Activated CD8-positive, alpha-beta T cell treated with anti-CD3 and anti-CD28 coated beads for 36 hours (primary cell): Measurements from ENCODE around the gene PGF. TPM values are rescaled to one million over a fixed set of nuclear protein-coding genes. Genes with fewer than 3 reads are reported as not detected.

Experiments used
- ATAC-seq: fragments of 200-7000 bp; cut with Tn5 transposase; one replicate; pipeline ENCODE4 v1.10.0; 2021; ENCODE audit warnings: mild to moderate bottlenecking, moderate library complexity
- CTCF ChIA-PET: fragments of 350-600 bp; sonication (Branson Sonifier 250); formaldehyde crosslinking; loops from one replicate; lab custom pipeline; 2021; ENCODE audit warnings: antibody characterized with exemption; lab: Charles Lee
- POLR2A ChIA-PET: fragments of 350-600 bp; sonication (Branson Sonifier 250); formaldehyde crosslinking; loops from one replicate; lab custom pipeline; 2021; ENCODE audit warnings: antibody characterized with exemption; lab: Charles Lee
- DNase-seq: peaks from one replicate; pipeline ENCODE4 v3.0.0-alpha.2; 2020
- H3K27ac Mint-ChIP-seq: one replicate; pipeline ENCODE4 v1.8.0; 2021; ENCODE audit warnings: mild to moderate bottlenecking, mixed read lengths
- H3K27me3 Mint-ChIP-seq: one replicate; pipeline ENCODE4 v1.8.0; 2021; ENCODE audit warnings: mixed read lengths
- H3K36me3 Mint-ChIP-seq: one replicate; pipeline ENCODE4 v1.8.0; 2021; ENCODE audit warnings: low read depth, mixed read lengths
- H3K4me1 Mint-ChIP-seq: one replicate; pipeline ENCODE4 v1.8.0; 2021; ENCODE audit warnings: low read depth, mixed read lengths
- H3K4me3 Mint-ChIP-seq: one replicate; pipeline ENCODE4 v1.8.0; 2021; ENCODE audit warnings: mild to moderate bottlenecking, moderate library complexity, mixed read lengths
- H3K9me3 Mint-ChIP-seq: one replicate; pipeline ENCODE4 v1.8.0; 2021; ENCODE audit warnings: mixed read lengths
- CTCF ChIP-seq: fragments of 200-600 bp; IDR thresholded peaks from one replicate; pipeline ENCODE4 v1.8.0; 2022; ENCODE audit warnings: antibody characterized with exemption, mild to moderate bottlenecking
- intact Hi-C: fragments of 100-400 bp; cut with micrococcal nuclease; formaldehyde crosslinking; loops from one replicate; pipeline ENCODE4 v1.10.0; 2022
- total RNA-seq, 2 experiments: library from RNA; stranded (reverse); gene quantifications; one replicate each; pipeline ENCODE4 v1.2.3, GENCODE V29; 2021

The PGF gene
- total RNA-seq, 2 experiments from 2014 or later: 0.27 to 0.45 TPM

DNA sequence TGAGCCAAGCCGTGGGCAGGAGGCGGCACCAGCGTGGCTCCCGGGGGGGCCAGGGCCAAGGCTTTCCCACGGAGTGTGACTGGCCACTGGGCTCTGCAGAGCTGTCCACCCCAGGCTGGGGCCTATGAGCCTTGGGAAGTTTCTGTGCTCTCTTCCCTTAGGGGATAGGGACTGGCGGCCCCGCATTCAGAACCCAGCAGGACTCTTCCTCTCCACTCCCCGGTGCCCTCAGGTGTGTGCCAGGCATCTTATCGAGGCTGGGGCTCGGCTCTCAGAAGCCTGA, 29.6 kb upstream of the PGF start:
- Mint-ChIP-seq H3K27ac (no peak overlapping the region), H3K4me3 (no peak overlapping the region), H3K27me3 (no peaks in the 10 kb centered on the region), H3K4me1 (no peaks in the 10 kb centered on the region), H3K36me3 (no peaks in the 10 kb centered on the region), H3K9me3 (no peaks in the 10 kb centered on the region)
- TF ChIP-seq CTCF: no peak
- intact Hi-C loops: no loop called here
- no peak for DNase-seq
- CTCF ChIA-PET: interaction anchor here (1.3 to 1.9 kb wide), 2 partner anchors 39 to 103 kb away, joined by 4 to 5 read pairs; no protein-coding TSS in a partner anchor
- no peak for ATAC-seq
- POLR2A ChIA-PET: interaction anchor here (1.9 kb wide), 1 partner anchor 18 kb away, joined by 8 read pairs; the partner anchor contains the start of gene EIF2B2

DNA sequence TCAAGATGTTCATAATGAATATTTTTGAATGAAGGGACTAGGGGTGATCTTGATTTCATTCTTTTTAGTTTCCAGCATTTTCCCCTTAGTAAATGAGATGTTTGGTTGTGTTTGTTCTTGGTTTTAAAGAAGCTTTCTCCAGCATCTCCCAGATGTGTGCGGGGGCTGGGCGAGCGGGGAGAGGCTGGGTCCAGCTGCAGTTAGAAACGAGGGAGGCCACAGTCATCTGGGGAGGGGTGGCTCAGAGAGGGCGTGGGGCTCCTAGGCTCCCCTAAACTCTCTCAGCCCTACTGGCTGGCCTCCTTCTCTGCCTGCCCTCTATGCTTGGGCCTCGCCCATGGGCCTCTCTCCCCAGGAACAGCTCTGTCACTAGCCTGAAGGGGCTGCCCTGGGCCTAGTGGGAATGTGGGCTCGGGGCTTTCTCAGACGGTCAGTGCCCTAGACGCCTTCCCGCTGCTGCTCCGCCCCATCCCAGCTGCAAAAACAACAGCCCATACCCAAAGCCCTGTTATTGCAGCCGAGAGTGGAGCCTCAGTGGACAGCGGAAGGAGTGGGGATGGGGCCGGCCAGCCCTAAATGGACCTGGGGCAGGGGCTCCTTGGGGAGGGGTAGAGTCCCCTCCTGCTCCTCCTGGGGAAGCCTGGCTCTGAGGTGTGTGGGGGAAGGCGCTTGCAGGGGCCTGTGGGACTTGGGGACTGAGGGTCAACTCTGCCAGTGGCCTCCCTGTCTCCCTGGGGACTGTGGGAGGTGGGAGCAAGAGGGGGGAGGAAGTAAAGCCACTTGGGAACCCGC, 29.0 kb upstream of the PGF start:
- no peak for TF ChIP-seq CTCF
- no peaks in the 10 kb centered on the region for H3K4me1 Mint-ChIP-seq
- DNase-seq: no peak

DNA sequence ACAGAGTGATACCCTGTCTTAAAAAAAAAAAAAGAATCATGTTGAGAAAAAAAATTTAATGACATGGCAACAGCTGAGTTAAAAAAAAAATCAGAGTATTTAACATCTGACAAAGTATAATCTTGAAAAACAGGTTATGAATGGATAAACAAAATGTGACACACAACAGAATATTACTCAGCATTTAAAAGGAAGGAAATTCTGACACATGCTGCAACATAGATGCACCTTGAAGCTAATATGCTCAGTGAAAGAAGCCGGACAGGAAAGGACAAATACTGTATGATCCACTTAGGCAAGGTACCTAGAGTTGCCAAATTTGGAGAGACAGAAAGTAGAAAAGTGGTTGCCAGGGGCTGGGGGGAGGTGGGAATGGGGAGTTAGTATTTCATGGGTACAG, 27.9 kb upstream of the PGF start:
- TF ChIP-seq CTCF: no peak
- intact Hi-C loops: no loop called here
- Mint-ChIP-seq H3K4me1 (no peaks in the 10 kb centered on the region), H3K9me3 (no peaks in the 10 kb centered on the region), H3K36me3 (no peaks in the 10 kb centered on the region), H3K4me3 (no peak overlapping the region), H3K27ac (no peak overlapping the region), H3K27me3 (no peaks in the 10 kb centered on the region)
- CTCF ChIA-PET: no interaction called here
- ATAC-seq (no peak), DNase-seq (no peak)
- POLR2A ChIA-PET: no interaction called here

More for the DNA sequence above, 29.0 kb upstream of the PGF start:
- ChIA-PET CTCF (interaction anchor here (1.3 kb wide), 1 partner anchor 38 kb away, joined by 4 read pairs; no protein-coding TSS in a partner anchor), POLR2A (interaction anchor here (1.9 kb wide), 1 partner anchor 19 kb away, joined by 8 read pairs; the partner anchor contains the start of gene EIF2B2)
- Mint-ChIP-seq H3K36me3 (no peaks in the 10 kb centered on the region), H3K27ac (no peak overlapping the region), H3K27me3 (no peaks in the 10 kb centered on the region), H3K4me3 (no peak overlapping the region), H3K9me3 (no peaks in the 10 kb centered on the region)
- intact Hi-C loops: no loop called here
- no peak for ATAC-seq

DNA sequence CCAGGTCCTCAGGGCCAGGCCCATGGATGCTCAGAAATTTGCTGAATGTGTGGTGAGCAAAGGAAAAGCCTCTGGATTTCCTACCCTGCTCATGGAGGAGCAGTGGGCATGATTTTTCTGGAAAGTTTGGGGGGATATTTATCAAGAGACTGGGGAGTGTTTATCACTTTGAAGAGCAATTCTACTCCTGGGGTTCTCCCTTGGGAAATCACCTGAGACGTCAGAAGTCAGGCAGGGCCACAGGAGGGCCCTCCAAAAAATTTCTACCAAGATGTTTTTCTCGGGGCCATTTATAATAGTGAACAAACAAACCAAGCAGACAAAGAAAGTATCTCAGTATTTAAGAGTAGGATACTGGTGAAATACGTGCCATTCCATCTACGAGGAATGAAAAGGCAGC, 27.3 kb upstream of the PGF start:
- Mint-ChIP-seq H3K4me1 (no peaks in the 10 kb centered on the region), H3K9me3 (no peaks in the 10 kb centered on the region), H3K36me3 (no peaks in the 10 kb centered on the region), H3K27me3 (no peaks in the 10 kb centered on the region), H3K4me3 (no peak overlapping the region), H3K27ac (no peak overlapping the region)
- CTCF ChIA-PET: interaction anchor here (1.2 to 1.4 kb wide), 2 partner anchors 11 to 37 kb away, joined by 3 to 5 read pairs; no protein-coding TSS in a partner anchor
- ATAC-seq: no peak
- intact Hi-C loops: no loop called here
- POLR2A ChIA-PET: interaction anchor here (0.6 kb wide), 1 partner anchor 61 kb away, joined by 3 read pairs; no protein-coding TSS in a partner anchor
- no peak for DNase-seq
- no peak for TF ChIP-seq CTCF

- POLR2A ChIA-PET: interaction anchor here (0.5 to 0.6 kb wide), 2 partner anchors 52 to 60 kb away, joined by 3 read pairs; no protein-coding TSS in a partner anchor
- H3K4me1 Mint-ChIP-seq: no peaks in the 10 kb centered on the region
- ATAC-seq (no peak), DNase-seq (no peak)
- H3K4me3 Mint-ChIP-seq: no peak overlapping the region
- TF ChIP-seq CTCF: no peak
- intact Hi-C loops: no loop called here
- no peak overlapping the region for H3K27ac Mint-ChIP-seq
- CTCF ChIA-PET: interaction anchor here (1.2 to 1.4 kb wide), 2 partner anchors 10 to 36 kb away, joined by 3 to 5 read pairs; no protein-coding TSS in a partner anchor
- H3K36me3 Mint-ChIP-seq: no peaks in the 10 kb centered on the region
- no peaks in the 10 kb centered on the region for H3K27me3 Mint-ChIP-seq
- no peaks in the 10 kb centered on the region for H3K9me3 Mint-ChIP-seq
Observed at GRCh38 chr14:74981833-74982232, 26.4 kb upstream of the PGF start.
